Measurements from ENCODE around the gene ATP5PO. TPM values are rescaled to one million over a fixed set of nuclear protein-coding genes. Genes with fewer than 3 reads are reported as not detected.

Gene ATP5PO
- total and polyA plus RNA-seq, 2 of the 13 experiments (the other 11 are each of a cell fraction or from before 2014, with no cell fraction given): 256 to 297 TPM

DNA sequence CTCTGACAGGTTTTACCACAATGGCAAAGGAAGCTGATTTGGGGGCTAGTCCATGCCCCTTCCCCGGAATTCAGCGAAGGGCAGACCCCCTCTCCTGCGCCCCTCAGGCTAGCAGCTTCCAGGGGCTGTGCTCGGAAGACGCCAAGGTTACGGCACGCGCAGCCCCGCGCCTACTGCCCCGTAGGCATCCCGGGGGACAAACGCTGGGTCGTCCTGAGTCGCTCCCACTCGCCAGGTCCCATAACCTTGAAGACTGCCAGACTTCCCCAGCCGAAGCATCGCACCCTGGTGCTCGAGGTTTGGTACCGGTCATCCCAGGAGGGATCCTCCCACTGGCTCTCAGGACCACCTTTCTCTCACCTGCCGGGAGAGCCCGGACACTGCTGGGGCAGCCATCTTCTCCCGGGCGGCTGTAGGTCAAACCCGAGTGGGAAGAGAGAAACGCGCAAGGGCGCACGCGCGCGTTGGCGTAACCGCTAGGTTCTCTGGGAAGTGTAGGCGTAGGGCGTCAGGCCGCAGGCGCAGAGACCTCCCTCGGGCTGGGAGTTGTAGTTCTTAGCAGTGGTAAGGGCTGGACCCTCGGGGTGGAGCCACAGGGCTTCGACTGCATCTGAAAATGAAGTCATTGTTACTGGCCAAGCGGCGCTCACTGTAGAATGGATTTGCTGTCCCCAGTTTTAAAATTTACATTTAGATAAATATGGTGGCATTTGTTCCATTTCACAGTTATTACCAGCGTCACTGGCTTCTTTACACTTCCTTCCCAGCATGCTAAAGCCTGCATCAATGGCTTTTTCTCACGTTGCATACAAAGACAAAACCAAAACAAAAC, at the start of gene ATP5PO (continued):
- TF ChIP-seq, protein P1, sequence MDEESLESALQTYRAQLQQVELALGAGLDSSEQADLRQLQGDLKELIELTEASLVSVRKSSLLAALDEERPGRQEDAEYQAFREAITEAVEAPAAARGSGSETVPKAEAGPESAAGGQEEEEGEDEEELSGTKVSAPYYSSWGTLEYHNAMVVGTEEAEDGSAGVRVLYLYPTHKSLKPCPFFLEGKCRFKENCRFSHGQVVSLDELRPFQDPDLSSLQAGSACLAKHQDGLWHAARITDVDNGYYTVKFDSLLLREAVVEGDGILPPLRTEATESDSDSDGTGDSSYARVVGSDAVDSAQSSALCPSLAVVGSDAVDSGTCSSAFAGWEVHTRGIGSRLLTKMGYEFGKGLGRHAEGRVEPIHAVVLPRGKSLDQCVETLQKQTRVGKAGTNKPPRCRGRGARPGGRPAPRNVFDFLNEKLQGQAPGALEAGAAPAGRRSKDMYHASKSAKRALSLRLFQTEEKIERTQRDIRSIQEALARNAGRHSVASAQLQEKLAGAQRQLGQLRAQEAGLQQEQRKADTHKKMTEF (CRISPR knock-in tag; IDR thresholded peaks at IDR 0.05): peak; percentile 64; the same call in 1 of the 2 replicates
- TF ChIP-seq, protein P2, sequence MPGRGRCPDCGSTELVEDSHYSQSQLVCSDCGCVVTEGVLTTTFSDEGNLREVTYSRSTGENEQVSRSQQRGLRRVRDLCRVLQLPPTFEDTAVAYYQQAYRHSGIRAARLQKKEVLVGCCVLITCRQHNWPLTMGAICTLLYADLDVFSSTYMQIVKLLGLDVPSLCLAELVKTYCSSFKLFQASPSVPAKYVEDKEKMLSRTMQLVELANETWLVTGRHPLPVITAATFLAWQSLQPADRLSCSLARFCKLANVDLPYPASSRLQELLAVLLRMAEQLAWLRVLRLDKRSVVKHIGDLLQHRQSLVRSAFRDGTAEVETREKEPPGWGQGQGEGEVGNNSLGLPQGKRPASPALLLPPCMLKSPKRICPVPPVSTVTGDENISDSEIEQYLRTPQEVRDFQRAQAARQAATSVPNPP (CRISPR knock-in tag; IDR thresholded peaks at IDR 0.05): no peak
- TF ChIP-seq ZNF558 (CRISPR knock-in tag; IDR thresholded peaks at IDR 0.05; ENCODE audit: borderline replicate concordance) (no peak), ZNF136 (CRISPR knock-in tag; IDR thresholded peaks at IDR 0.05; ENCODE audit: low read depth) (no peak), ZNF660 (CRISPR knock-in tag; IDR thresholded peaks at IDR 0.05; ENCODE audit: borderline replicate concordance, low read depth) (no peak), MTF2 (CRISPR knock-in tag; IDR thresholded peaks at IDR 0.05; ENCODE audit: borderline replicate concordance) (no peak), FOXP1 (IDR thresholded peaks at IDR 0.05) (no peak), FOXP1 (CRISPR knock-in tag; IDR thresholded peaks at IDR 0.05) (no peak), TCF12 (IDR thresholded peaks at IDR 0.05) (no peak), TCF12 (CRISPR knock-in tag; IDR thresholded peaks at IDR 0.05) (no peak), ZNF44 (CRISPR knock-in tag; IDR thresholded peaks at IDR 0.05) (no peak)
- TF ChIP-seq, protein P3, sequence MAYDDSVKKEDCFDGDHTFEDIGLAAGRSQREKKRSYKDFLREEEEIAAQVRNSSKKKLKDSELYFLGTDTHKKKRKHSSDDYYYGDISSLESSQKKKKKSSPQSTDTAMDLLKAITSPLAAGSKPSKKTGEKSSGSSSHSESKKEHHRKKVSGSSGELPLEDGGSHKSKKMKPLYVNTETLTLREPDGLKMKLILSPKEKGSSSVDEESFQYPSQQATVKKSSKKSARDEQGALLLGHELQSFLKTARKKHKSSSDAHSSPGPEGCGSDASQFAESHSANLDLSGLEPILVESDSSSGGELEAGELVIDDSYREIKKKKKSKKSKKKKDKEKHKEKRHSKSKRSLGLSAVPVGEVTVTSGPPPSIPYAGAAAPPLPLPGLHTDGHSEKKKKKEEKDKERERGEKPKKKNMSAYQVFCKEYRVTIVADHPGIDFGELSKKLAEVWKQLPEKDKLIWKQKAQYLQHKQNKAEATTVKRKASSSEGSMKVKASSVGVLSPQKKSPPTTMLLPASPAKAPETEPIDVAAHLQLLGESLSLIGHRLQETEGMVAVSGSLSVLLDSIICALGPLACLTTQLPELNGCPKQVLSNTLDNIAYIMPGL (CRISPR knock-in tag; IDR thresholded peaks at IDR 0.05; ENCODE audit: borderline replicate concordance in 1 of 2, low read depth in 1 of 2): peak; percentile 48 to 81; a peak in 3 of 4 replicates
- TF ChIP-seq, protein P4, sequence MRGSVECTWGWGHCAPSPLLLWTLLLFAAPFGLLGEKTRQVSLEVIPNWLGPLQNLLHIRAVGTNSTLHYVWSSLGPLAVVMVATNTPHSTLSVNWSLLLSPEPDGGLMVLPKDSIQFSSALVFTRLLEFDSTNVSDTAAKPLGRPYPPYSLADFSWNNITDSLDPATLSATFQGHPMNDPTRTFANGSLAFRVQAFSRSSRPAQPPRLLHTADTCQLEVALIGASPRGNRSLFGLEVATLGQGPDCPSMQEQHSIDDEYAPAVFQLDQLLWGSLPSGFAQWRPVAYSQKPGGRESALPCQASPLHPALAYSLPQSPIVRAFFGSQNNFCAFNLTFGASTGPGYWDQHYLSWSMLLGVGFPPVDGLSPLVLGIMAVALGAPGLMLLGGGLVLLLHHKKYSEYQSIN (CRISPR knock-in tag; IDR thresholded peaks at IDR 0.05; ENCODE audit: borderline replicate concordance): no peak
- TF ChIP-seq, protein P5, sequence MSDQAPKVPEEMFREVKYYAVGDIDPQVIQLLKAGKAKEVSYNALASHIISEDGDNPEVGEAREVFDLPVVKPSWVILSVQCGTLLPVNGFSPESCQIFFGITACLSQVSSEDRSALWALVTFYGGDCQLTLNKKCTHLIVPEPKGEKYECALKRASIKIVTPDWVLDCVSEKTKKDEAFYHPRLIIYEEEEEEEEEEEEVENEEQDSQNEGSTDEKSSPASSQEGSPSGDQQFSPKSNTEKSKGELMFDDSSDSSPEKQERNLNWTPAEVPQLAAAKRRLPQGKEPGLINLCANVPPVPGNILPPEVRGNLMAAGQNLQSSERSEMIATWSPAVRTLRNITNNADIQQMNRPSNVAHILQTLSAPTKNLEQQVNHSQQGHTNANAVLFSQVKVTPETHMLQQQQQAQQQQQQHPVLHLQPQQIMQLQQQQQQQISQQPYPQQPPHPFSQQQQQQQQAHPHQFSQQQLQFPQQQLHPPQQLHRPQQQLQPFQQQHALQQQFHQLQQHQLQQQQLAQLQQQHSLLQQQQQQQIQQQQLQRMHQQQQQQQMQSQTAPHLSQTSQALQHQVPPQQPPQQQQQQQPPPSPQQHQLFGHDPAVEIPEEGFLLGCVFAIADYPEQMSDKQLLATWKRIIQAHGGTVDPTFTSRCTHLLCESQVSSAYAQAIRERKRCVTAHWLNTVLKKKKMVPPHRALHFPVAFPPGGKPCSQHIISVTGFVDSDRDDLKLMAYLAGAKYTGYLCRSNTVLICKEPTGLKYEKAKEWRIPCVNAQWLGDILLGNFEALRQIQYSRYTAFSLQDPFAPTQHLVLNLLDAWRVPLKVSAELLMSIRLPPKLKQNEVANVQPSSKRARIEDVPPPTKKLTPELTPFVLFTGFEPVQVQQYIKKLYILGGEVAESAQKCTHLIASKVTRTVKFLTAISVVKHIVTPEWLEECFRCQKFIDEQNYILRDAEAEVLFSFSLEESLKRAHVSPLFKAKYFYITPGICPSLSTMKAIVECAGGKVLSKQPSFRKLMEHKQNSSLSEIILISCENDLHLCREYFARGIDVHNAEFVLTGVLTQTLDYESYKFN (CRISPR knock-in tag; conservative IDR thresholded peaks at IDR 0.05): no peak
- TF ChIP-seq, protein P6, sequence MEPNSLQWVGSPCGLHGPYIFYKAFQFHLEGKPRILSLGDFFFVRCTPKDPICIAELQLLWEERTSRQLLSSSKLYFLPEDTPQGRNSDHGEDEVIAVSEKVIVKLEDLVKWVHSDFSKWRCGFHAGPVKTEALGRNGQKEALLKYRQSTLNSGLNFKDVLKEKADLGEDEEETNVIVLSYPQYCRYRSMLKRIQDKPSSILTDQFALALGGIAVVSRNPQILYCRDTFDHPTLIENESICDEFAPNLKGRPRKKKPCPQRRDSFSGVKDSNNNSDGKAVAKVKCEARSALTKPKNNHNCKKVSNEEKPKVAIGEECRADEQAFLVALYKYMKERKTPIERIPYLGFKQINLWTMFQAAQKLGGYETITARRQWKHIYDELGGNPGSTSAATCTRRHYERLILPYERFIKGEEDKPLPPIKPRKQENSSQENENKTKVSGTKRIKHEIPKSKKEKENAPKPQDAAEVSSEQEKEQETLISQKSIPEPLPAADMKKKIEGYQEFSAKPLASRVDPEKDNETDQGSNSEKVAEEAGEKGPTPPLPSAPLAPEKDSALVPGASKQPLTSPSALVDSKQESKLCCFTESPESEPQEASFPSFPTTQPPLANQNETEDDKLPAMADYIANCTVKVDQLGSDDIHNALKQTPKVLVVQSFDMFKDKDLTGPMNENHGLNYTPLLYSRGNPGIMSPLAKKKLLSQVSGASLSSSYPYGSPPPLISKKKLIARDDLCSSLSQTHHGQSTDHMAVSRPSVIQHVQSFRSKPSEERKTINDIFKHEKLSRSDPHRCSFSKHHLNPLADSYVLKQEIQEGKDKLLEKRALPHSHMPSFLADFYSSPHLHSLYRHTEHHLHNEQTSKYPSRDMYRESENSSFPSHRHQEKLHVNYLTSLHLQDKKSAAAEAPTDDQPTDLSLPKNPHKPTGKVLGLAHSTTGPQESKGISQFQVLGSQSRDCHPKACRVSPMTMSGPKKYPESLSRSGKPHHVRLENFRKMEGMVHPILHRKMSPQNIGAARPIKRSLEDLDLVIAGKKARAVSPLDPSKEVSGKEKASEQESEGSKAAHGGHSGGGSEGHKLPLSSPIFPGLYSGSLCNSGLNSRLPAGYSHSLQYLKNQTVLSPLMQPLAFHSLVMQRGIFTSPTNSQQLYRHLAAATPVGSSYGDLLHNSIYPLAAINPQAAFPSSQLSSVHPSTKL (CRISPR knock-in tag; IDR thresholded peaks at IDR 0.05): peak; percentile 21; the same call in 1 of the 2 replicates
